Measurements from ENCODE around the gene TGFB2. TPM values are rescaled to one million over a fixed set of nuclear protein-coding genes. Genes with fewer than 3 reads are reported as not detected.

Gene TGFB2
- total RNA-seq, 1 experiment from 2014 or later, result 2.5 TPM

GRCh38 chr1:218322762-218323161, 22.4 kb upstream of the TGFB2 start (continued):
- TF ChIP-seq E2F5 (CRISPR knock-in tag; IDR thresholded peaks at IDR 0.05), result no peak
- no peak for TF ChIP-seq FOXK1 (CRISPR knock-in tag; IDR thresholded peaks at IDR 0.05)
- no peak for TF ChIP-seq ZNF263 (CRISPR knock-in tag; IDR thresholded peaks at IDR 0.05; ENCODE audit: low read depth)
- no peak for TF ChIP-seq ETV6 (CRISPR knock-in tag; IDR thresholded peaks at IDR 0.05)
- TF ChIP-seq CREB1 (CRISPR knock-in tag; IDR thresholded peaks at IDR 0.05), result no peak
- no peak for TF ChIP-seq MAX (CRISPR knock-in tag; IDR thresholded peaks at IDR 0.05)
- TF ChIP-seq GRHL2 (CRISPR knock-in tag; IDR thresholded peaks at IDR 0.05; ENCODE audit: insufficient replicate concordance, severe bottlenecking), result no peak
- TF ChIP-seq ZNF396 (CRISPR knock-in tag; IDR thresholded peaks at IDR 0.05; ENCODE audit: borderline replicate concordance), result no peak
- TF ChIP-seq FOXJ3 (CRISPR knock-in tag; IDR thresholded peaks at IDR 0.05; ENCODE audit: borderline replicate concordance), result no peak
- TF ChIP-seq ZBTB43 (CRISPR knock-in tag; IDR thresholded peaks at IDR 0.05), result no peak

GRCh38 chr1:218323568-218324225, 21.4 kb upstream of the TGFB2 start:
- TF ChIP-seq JAZF1 (CRISPR knock-in tag; IDR thresholded peaks at IDR 0.05), result no peak
- TF ChIP-seq CREM (CRISPR knock-in tag; IDR thresholded peaks at IDR 0.05), result no peak
- TF ChIP-seq ZNF317 (CRISPR knock-in tag; IDR thresholded peaks at IDR 0.05; ENCODE audit: borderline replicate concordance, low read depth), result no peak
- no peak for TF ChIP-seq HMGA2 (CRISPR knock-in tag; IDR thresholded peaks at IDR 0.05)
- TF ChIP-seq OVOL2 (CRISPR knock-in tag; IDR thresholded peaks at IDR 0.05; ENCODE audit: borderline replicate concordance), result no peak
- no peak for TF ChIP-seq ZNF138 (CRISPR knock-in tag; conservative IDR thresholded peaks at IDR 0.05)
- TF ChIP-seq NR2C2 (CRISPR knock-in tag; IDR thresholded peaks at IDR 0.05), result no peak
- TF ChIP-seq CDX4 (CRISPR knock-in tag; IDR thresholded peaks at IDR 0.05; ENCODE audit: borderline replicate concordance), result no peak
- TF ChIP-seq KAT7 (CRISPR knock-in tag; IDR thresholded peaks at IDR 0.05; ENCODE audit: borderline replicate concordance), result no peak
- no peak for TF ChIP-seq E2F1 (CRISPR knock-in tag; IDR thresholded peaks at IDR 0.05)
- TF ChIP-seq ZNF416 (CRISPR knock-in tag; IDR thresholded peaks at IDR 0.05), result no peak
- TF ChIP-seq ZNF396 (CRISPR knock-in tag; IDR thresholded peaks at IDR 0.05; ENCODE audit: borderline replicate concordance), result no peak
- no peak for TF ChIP-seq NR3C1 (CRISPR knock-in tag; conservative IDR thresholded peaks at IDR 0.05; ENCODE audit: low read depth)
- Mint-ChIP-seq H3K27ac (no peak overlapping the region), H3K36me3 (peaks cover 30% of the 10 kb centered on the region), H3K4me1 (no peaks in the 10 kb centered on the region), H3K4me3 (no peak overlapping the region), H3K27me3 (ENCODE audit: low read depth) (no peaks in the 10 kb centered on the region), H3K9me3 (peaks cover 2% of the 10 kb centered on the region; the same call in 1 of the 2 replicates)
- ATAC-seq, result peak; percentile 28; the same call in 1 of the 2 replicates
- POLR2A ChIA-PET, result no interaction called here
- CTCF ChIA-PET, result no interaction called here
- DNase-seq (ENCODE audit: low spot score), result no peak

Measured in WTC11 (cell line).